Omental fat pad (tissue), 4 donors: Measurements from ENCODE around the gene MAVS. TPM values are rescaled to one million over a fixed set of nuclear protein-coding genes. Genes with fewer than 3 reads are reported as not detected.
"Not testable (repeated sequence)": the region's sequence is repeated elsewhere in the genome, so short reads cannot be mapped to it uniquely, and the experiment has no call there.

Experiments
- ATAC-seq: fragments of 150-250 bp; one replicate; pipeline ENCODE4 v1.9.1; 2016; ENCODE audit warnings: mild to moderate bottlenecking, moderate library complexity; ENCODE audit not compliant: low FRiP score
- DNase-seq: peaks from one replicate; pipeline ENCODE4 v3.0.0-alpha.2; 2019; ENCODE audit warnings: low spot score
- total RNA-seq, 4 donors: library from RNA; depleted of rRNA; stranded (reverse); fragments of >200 nt; gene quantifications; one replicate each; pipeline ENCODE4 v1.1.0, GENCODE V29; 2016
- TF ChIP-seq, protein P1 (sequence below), 3 donors: fragments of 450-650 bp; IDR thresholded peaks; one replicate each; pipeline ENCODE4 v1.5.1; 2016 to 2017; ENCODE audit warnings: antibody characterized with exemption in 3 of 3, mild to moderate bottlenecking in 3 of 3, moderate library complexity in 2 of 3

The MAVS gene
- total RNA-seq, 4 donors from 2014 or later, result 21.8 to 37.8 (median 29.7) TPM

DNA sequence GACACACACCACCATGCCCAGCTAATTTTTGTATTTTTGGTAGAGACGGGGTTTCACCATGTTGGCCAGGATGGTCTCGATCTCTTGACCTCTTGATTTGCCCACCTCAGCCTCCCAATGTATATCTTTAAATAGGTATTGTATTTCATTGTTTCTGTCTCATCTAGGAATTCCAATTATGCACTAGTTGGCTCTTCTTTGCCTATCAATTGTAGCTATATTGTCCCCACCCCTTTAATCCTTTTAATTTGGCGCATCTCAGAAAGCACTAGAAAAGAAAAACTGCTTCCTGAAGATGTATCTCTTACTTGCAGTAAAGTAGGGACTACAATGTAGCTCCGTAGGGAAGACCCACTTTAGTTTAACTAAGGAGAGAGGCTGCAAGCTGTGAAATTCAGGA is 10.5 kb upstream of the MAVS start:
- TF ChIP-seq, protein P1, sequence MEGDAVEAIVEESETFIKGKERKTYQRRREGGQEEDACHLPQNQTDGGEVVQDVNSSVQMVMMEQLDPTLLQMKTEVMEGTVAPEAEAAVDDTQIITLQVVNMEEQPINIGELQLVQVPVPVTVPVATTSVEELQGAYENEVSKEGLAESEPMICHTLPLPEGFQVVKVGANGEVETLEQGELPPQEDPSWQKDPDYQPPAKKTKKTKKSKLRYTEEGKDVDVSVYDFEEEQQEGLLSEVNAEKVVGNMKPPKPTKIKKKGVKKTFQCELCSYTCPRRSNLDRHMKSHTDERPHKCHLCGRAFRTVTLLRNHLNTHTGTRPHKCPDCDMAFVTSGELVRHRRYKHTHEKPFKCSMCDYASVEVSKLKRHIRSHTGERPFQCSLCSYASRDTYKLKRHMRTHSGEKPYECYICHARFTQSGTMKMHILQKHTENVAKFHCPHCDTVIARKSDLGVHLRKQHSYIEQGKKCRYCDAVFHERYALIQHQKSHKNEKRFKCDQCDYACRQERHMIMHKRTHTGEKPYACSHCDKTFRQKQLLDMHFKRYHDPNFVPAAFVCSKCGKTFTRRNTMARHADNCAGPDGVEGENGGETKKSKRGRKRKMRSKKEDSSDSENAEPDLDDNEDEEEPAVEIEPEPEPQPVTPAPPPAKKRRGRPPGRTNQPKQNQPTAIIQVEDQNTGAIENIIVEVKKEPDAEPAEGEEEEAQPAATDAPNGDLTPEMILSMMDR (IDR thresholded peaks at IDR 0.05), result no peak
- no peak for ATAC-seq
- no peak for DNase-seq

DNA sequence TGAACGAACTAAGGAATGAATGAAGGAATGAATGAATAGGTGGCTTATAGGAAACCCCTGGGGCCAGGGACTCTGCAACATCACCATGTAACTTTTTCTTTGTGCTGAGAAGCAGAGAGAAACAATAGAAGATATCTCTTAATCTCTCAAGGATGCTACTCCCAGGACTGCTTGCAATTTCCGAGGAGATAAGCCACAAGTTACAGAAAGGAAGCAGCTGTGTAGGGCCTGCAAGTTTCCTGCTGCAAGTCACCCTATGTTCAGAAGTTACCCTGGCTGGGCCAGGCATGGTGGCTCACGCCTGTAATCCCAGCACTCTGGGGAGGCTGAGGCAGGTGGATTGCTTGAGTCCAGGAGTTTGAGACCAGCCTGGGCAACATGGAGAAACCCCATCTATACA is 7.3 kb upstream of the MAVS start:
- TF ChIP-seq, protein P1 (IDR thresholded peaks at IDR 0.05), result no peak
- no peak for ATAC-seq

DNA sequence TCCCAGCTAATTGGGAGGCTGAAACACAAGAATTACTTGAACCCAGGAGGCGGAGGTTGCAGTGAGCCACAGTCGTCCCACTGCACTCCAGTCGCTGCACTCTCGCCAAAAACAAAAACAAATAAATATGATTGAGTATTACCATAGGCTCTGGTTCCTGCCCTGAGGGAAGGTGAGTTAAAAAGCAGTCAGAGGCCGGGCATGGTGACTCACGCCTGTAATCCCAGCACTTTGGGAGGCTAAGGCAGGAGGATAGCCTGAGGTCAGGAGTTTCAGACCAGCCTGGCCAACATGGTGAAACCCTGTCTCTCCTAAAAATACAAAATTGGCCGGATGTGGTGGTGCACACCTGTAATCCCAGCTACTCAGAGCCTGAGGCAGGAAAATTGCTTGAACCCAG is 6.4 kb upstream of the MAVS start:
- ATAC-seq, DNase-seq: not testable (repeated sequence)

More for the DNA sequence above, 7.3 kb upstream of the MAVS start:
- no peak for DNase-seq

DNA sequence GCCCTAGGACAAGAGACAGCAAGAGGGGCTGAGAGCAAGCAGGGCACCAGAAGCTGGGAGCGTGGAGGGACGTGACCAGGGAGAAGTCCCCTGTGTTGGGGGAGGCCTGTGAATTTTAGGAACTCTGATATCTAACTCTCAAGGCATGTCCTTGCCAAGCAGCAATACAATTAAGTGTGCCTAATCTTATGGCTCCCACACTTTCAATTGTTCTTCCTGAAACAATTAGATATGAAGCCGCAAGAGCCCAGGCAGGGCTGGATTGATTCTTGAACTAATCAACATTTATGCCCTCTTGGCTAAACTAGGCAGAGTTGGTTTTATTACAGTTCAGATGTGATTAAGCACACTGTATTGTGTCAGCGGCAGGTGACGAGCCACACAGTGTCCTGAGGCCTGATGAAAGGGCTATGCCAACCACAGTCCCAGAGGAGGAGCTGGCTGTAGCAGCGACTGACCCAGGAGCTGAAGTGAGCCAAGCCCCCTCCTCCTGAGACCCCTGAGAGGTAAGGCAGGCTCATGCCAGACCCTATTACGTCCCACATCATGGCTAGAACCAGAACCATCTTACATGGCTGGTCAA is 4.2 kb upstream of the MAVS start:
- ATAC-seq (no peak), DNase-seq (no peak)
- TF ChIP-seq, protein P1 (IDR thresholded peaks at IDR 0.05), result no peak

DNA sequence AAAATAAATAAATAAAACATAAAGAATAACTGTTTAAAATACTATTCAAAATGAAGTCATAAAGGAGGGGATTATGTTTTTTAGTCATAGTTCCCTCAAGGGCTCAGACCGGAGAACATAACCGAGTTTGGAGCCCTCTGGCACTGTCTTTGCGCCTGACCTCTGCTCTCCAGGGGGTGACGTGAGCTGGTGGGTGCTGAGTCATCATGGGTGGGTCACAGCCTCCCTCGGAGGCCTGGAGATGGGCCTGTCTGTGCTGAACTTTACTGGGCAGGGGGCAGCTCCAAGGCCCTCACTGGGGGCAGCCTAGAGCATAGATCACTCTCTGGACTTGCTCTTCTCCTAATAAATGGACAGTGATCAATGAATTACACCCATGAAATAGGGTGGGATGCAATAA is 3.1 kb upstream of the MAVS start:
- DNase-seq (no peak), ATAC-seq (no peak)
- TF ChIP-seq, protein P1 (IDR thresholded peaks at IDR 0.05), result no peak

DNA sequence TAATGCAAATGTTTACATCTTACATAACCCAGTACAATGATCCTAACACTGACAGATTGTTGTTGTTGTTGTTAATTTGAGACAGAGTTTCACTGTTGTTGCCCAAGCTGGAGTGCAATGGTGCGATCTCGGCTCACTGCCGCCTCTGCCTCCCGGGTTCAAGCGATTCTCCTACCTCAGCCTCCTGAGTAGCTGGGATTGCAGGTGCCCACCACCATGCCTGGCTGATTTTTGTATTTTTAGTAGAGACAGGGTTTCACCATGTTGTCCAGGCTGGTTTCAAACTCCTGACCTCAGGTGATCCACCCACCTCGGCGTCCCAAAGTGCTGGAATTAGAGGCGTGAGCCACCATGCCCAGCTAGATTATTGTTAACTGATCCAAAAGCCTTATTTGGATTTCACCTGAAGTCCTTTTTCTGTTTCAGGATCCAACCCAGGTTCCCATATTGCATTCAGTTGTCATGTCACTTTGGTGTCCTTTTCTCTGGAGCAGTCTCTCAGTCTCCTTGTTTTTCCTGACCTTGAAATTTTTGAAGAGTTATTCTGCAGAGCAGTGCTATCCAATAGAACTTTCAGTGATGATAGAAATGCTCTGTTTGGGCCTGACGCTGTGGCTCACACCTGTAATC is 2.5 kb upstream of the MAVS start:
- not testable (repeated sequence) for ATAC-seq, DNase-seq

DNA sequence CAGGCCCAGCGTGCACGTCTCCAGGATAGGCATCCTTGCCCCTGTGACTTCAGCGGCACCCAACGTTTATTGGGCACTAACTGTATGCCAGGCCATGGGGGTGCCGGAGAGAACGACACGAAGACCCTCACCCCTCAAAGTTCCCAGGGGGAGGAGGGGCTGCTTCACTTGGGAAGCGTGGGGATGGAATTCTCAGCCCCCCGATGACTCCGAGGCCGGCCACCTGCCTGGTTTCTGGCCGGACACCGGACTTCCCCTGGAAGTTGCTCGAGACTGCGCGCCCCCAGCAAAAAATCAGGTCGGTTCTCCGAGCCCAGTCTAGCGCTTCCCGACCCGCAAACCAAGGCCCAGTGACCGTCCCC is 275 bp upstream of the MAVS start:
- TF ChIP-seq, protein P1 (IDR thresholded peaks at IDR 0.05), result no peak
- DNase-seq, result no peak
- no peak for ATAC-seq

DNA sequence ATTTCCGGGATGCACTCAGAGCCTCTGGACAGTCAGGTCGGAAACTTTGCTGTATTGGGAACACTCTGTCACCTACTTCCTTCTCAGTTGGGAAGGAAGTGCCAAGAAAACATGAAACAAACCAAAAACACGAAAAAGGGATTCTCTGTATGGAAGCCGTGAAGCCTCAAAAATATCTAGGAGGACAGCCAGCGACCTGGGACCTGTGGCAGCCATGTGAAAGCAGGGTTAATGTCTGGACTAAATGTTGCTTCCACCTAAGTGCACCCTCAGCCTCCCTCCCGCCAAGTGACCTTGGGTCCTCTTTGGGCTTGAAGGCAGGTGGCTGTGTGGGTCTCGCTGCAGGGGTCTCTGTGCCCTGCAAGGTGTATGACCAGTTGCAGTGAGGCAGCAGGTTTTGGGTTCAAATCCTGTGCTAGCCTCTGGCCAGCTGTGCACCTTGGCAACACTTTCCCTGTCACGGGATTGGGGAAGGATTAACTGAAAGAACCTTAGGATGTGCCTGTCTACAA is 851 bp downstream of the MAVS start:
- no peak for DNase-seq
- no peak for ATAC-seq
- TF ChIP-seq, protein P1 (IDR thresholded peaks at IDR 0.05), result no peak
